Measurements from ENCODE around the gene DDX31.

DNA sequence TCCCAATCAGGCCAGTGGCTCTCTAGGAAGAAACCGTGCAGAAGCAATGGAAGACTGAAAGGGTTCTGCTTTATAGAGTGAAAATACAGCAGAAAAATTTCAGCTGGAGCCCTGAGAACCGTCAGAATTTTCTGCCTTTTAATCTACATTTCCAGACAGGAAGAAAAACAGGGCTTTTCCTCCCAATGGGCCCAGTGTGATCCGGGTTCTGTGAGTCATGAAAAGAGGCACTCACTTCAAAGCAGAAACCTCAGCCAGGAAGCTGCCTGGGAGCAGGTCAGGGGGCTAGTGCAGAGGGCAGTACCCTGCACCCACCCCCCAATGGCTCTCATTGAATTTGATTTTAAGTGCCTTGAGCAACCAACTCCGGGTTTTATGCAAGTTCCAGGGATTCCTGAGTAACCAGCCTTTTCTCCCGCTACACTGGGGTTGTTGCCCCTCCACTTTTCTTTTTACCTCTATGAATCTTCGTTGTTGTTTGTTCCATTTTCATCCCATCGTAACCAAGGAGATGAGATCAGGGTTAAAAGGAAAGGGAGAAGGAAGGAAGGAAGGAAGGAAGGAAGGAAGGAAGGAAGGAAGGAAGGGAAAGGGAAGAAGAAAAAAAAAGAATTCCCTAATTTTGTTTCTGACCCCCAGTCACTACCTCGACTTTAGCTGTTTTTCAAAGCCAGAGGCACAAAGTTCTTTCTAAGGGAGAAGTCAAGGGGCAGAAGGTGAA lies 86.0 kb downstream of the DDX31 start:
- TF ChIP-seq, protein P1, sequence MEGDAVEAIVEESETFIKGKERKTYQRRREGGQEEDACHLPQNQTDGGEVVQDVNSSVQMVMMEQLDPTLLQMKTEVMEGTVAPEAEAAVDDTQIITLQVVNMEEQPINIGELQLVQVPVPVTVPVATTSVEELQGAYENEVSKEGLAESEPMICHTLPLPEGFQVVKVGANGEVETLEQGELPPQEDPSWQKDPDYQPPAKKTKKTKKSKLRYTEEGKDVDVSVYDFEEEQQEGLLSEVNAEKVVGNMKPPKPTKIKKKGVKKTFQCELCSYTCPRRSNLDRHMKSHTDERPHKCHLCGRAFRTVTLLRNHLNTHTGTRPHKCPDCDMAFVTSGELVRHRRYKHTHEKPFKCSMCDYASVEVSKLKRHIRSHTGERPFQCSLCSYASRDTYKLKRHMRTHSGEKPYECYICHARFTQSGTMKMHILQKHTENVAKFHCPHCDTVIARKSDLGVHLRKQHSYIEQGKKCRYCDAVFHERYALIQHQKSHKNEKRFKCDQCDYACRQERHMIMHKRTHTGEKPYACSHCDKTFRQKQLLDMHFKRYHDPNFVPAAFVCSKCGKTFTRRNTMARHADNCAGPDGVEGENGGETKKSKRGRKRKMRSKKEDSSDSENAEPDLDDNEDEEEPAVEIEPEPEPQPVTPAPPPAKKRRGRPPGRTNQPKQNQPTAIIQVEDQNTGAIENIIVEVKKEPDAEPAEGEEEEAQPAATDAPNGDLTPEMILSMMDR (IDR thresholded peaks at IDR 0.05; ENCODE audit: insufficient read depth, low read length), result no peak
- TF ChIP-seq POLR2AphosphoS5 (IDR thresholded peaks at IDR 0.05; ENCODE audit: low read depth) (no peak), GABPA (IDR thresholded peaks at IDR 0.05; ENCODE audit: low read depth) (no peak), SPI1 (IDR thresholded peaks at IDR 0.05; ENCODE audit: borderline replicate concordance, low read depth) (no peak)
- TF ChIP-seq, protein P2, sequence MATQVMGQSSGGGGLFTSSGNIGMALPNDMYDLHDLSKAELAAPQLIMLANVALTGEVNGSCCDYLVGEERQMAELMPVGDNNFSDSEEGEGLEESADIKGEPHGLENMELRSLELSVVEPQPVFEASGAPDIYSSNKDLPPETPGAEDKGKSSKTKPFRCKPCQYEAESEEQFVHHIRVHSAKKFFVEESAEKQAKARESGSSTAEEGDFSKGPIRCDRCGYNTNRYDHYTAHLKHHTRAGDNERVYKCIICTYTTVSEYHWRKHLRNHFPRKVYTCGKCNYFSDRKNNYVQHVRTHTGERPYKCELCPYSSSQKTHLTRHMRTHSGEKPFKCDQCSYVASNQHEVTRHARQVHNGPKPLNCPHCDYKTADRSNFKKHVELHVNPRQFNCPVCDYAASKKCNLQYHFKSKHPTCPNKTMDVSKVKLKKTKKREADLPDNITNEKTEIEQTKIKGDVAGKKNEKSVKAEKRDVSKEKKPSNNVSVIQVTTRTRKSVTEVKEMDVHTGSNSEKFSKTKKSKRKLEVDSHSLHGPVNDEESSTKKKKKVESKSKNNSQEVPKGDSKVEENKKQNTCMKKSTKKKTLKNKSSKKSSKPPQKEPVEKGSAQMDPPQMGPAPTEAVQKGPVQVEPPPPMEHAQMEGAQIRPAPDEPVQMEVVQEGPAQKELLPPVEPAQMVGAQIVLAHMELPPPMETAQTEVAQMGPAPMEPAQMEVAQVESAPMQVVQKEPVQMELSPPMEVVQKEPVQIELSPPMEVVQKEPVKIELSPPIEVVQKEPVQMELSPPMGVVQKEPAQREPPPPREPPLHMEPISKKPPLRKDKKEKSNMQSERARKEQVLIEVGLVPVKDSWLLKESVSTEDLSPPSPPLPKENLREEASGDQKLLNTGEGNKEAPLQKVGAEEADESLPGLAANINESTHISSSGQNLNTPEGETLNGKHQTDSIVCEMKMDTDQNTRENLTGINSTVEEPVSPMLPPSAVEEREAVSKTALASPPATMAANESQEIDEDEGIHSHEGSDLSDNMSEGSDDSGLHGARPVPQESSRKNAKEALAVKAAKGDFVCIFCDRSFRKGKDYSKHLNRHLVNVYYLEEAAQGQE (IDR thresholded peaks at IDR 0.05; ENCODE audit: insufficient replicate concordance, low read depth), result no peak
